ENCODE results near the gene SLC23A2.
"Not testable (repeated sequence)": the region's sequence is repeated elsewhere in the genome, so short reads cannot be mapped to it uniquely, and the experiment has no call there.

Gene SLC23A2

GRCh38 chr20:4997222-4997621 is 4.1 kb downstream of the SLC23A2 start:
- Mint-ChIP-seq H3K4me3 (no peak overlapping the region), H3K4me1 (peaks cover 52% of the 10 kb centered on the region), H3K36me3 (ENCODE audit: low read depth) (peaks cover 6% of the 10 kb centered on the region), H3K27me3 (no peaks in the 10 kb centered on the region), H3K27ac (no peak overlapping the region), H3K9me3 (no peaks in the 10 kb centered on the region)
- DNase-seq (no peak), ATAC-seq (no peak)

GRCh38 chr20:4989570-4989969 is 11.7 kb downstream of the SLC23A2 start:
- peak overlapping the region; percentile 7 for H3K4me3 Mint-ChIP-seq
- peaks cover 41% of the 10 kb centered on the region for H3K4me1 Mint-ChIP-seq
- H3K27me3 Mint-ChIP-seq, result no peaks in the 10 kb centered on the region
- H3K36me3 Mint-ChIP-seq (ENCODE audit: low read depth), result peaks cover 8% of the 10 kb centered on the region
- ATAC-seq (peak; percentile 66), DNase-seq (peak; percentile 33)
- no peaks in the 10 kb centered on the region for H3K9me3 Mint-ChIP-seq
- H3K27ac Mint-ChIP-seq, result peak overlapping the region; percentile 75

GRCh38 chr20:4987130-4987529 is 14.2 kb downstream of the SLC23A2 start:
- no peak for ATAC-seq
- H3K27ac Mint-ChIP-seq, result peak overlapping the region; percentile 48
- H3K36me3 Mint-ChIP-seq (ENCODE audit: low read depth), result peaks cover 10% of the 10 kb centered on the region
- no peak for DNase-seq
- no peaks in the 10 kb centered on the region for H3K9me3 Mint-ChIP-seq
- H3K4me3 Mint-ChIP-seq, result no peak overlapping the region
- peaks cover 40% of the 10 kb centered on the region for H3K4me1 Mint-ChIP-seq
- no peaks in the 10 kb centered on the region for H3K27me3 Mint-ChIP-seq

GRCh38 chr20:4985658-4986057 is 15.7 kb downstream of the SLC23A2 start:
- Mint-ChIP-seq H3K4me3 (no peak overlapping the region), H3K9me3 (no peaks in the 10 kb centered on the region), H3K36me3 (ENCODE audit: low read depth) (peaks cover 10% of the 10 kb centered on the region), H3K27me3 (no peaks in the 10 kb centered on the region), H3K27ac (no peak overlapping the region), H3K4me1 (peaks cover 43% of the 10 kb centered on the region)
- no peak for DNase-seq
- ATAC-seq, result no peak

- no peak overlapping the region for H3K4me3 Mint-ChIP-seq
- H3K4me1 Mint-ChIP-seq, result peaks cover 26% of the 10 kb centered on the region
- H3K36me3 Mint-ChIP-seq (ENCODE audit: low read depth), result peaks cover 9% of the 10 kb centered on the region
- DNase-seq (no peak), ATAC-seq (no peak)
- no peaks in the 10 kb centered on the region for H3K27me3 Mint-ChIP-seq
- H3K9me3 Mint-ChIP-seq, result no peaks in the 10 kb centered on the region
- no peak overlapping the region for H3K27ac Mint-ChIP-seq
Measured at GRCh38 chr20:4982281-4982680, 19.0 kb downstream of the SLC23A2 start.

GRCh38 chr20:4979841-4980410 is 21.4 kb downstream of the SLC23A2 start:
- H3K4me3 Mint-ChIP-seq, result no peak overlapping the region
- H3K36me3 Mint-ChIP-seq (ENCODE audit: low read depth), result peaks cover 1% of the 10 kb centered on the region
- peaks cover 18% of the 10 kb centered on the region for H3K4me1 Mint-ChIP-seq
- DNase-seq (no peak), ATAC-seq (no peak)
- H3K27ac Mint-ChIP-seq, result no peak overlapping the region
- no peaks in the 10 kb centered on the region for H3K9me3 Mint-ChIP-seq
- H3K27me3 Mint-ChIP-seq, result no peaks in the 10 kb centered on the region

- Mint-ChIP-seq H3K36me3 (ENCODE audit: low read depth) (peaks cover 1% of the 10 kb centered on the region), H3K4me1 (peaks cover 25% of the 10 kb centered on the region), H3K4me3 (no peak overlapping the region), H3K27me3 (no peaks in the 10 kb centered on the region), H3K27ac (no peak overlapping the region), H3K9me3 (no peaks in the 10 kb centered on the region)
- ATAC-seq (no peak), DNase-seq (no peak)
Measured at GRCh38 chr20:4978050-4978918, 23.0 kb downstream of the SLC23A2 start.

- not testable (repeated sequence) for DNase-seq; ATAC-seq; H3K27ac Mint-ChIP-seq; H3K9me3 Mint-ChIP-seq; H3K27me3 Mint-ChIP-seq; H3K4me3 Mint-ChIP-seq; H3K36me3 Mint-ChIP-seq (ENCODE audit: low read depth)
- H3K4me1 Mint-ChIP-seq, result peaks cover 35% of the 10 kb centered on the region
Measured at GRCh38 chr20:4976014-4976413, 25.3 kb downstream of the SLC23A2 start.

GRCh38 chr20:4973330-4974097 is 27.8 kb downstream of the SLC23A2 start:
- peaks cover 18% of the 10 kb centered on the region for H3K36me3 Mint-ChIP-seq (ENCODE audit: low read depth)
- peaks cover 31% of the 10 kb centered on the region for H3K4me1 Mint-ChIP-seq
- ATAC-seq (peak; percentile 91), DNase-seq (peak; percentile 58)
- H3K4me3 Mint-ChIP-seq, result peak overlapping the region; percentile 73
- peak overlapping the region; percentile 87 for H3K27ac Mint-ChIP-seq
- no peaks in the 10 kb centered on the region for H3K9me3 Mint-ChIP-seq
- H3K27me3 Mint-ChIP-seq, result no peaks in the 10 kb centered on the region

- H3K27ac Mint-ChIP-seq, result peak overlapping the region; percentile 87
- no peaks in the 10 kb centered on the region for H3K27me3 Mint-ChIP-seq
- H3K4me1 Mint-ChIP-seq, result peaks cover 31% of the 10 kb centered on the region
- peak overlapping the region; percentile 73 for H3K4me3 Mint-ChIP-seq
- no peak for DNase-seq
- H3K9me3 Mint-ChIP-seq, result no peaks in the 10 kb centered on the region
- ATAC-seq, result no peak
- peaks cover 26% of the 10 kb centered on the region for H3K36me3 Mint-ChIP-seq (ENCODE audit: low read depth)
Measured at GRCh38 chr20:4972506-4973251, 28.6 kb downstream of the SLC23A2 start.

GRCh38 chr20:4971064-4971463 is 30.2 kb downstream of the SLC23A2 start:
- Mint-ChIP-seq H3K27me3 (no peaks in the 10 kb centered on the region), H3K9me3 (no peaks in the 10 kb centered on the region), H3K36me3 (ENCODE audit: low read depth) (peaks cover 30% of the 10 kb centered on the region), H3K27ac (no peak overlapping the region), H3K4me3 (no peak overlapping the region), H3K4me1 (peaks cover 31% of the 10 kb centered on the region)
- DNase-seq, result no peak
- no peak for ATAC-seq

GRCh38 chr20:4967752-4968477 is 33.4 kb downstream of the SLC23A2 start:
- no peak for ATAC-seq
- Mint-ChIP-seq H3K27me3 (no peaks in the 10 kb centered on the region), H3K36me3 (ENCODE audit: low read depth) (peaks cover 30% of the 10 kb centered on the region), H3K9me3 (no peaks in the 10 kb centered on the region), H3K4me1 (peaks cover 16% of the 10 kb centered on the region), H3K27ac (peak overlapping the region; percentile 1), H3K4me3 (no peak overlapping the region)
- DNase-seq, result no peak

GRCh38 chr20:4966826-4967751 is 34.2 kb downstream of the SLC23A2 start:
- Mint-ChIP-seq H3K9me3 (no peaks in the 10 kb centered on the region), H3K27ac (no peak overlapping the region), H3K36me3 (ENCODE audit: low read depth) (peaks cover 34% of the 10 kb centered on the region), H3K4me1 (peaks cover 15% of the 10 kb centered on the region), H3K27me3 (no peaks in the 10 kb centered on the region), H3K4me3 (no peak overlapping the region)
- DNase-seq (no peak), ATAC-seq (no peak)

Measured in activated naive CD8-positive, alpha-beta T cell treated with anti-CD3 and anti-CD28 coated beads, Interleukin-2, amount 50 U/mL, for 24 hours (primary cell).